KOPT-K1 (cell line): ENCODE measurements around the gene HBS1L.

ENCODE experiments used
- H3K27ac ChIP-seq: fragments of 200-600 bp; sonication (generic); 2 replicates; pipeline ENCODE4 v1.5.1; 2016; ENCODE audit warnings: antibody characterized with exemption, mild to moderate bottlenecking, low read depth, low read length; ENCODE audit not compliant: poor library complexity, severe bottlenecking
- H3K36me3 ChIP-seq: fragments of 200-600 bp; sonication (generic); 2 replicates; pipeline ENCODE4 v1.5.1; 2017; ENCODE audit warnings: antibody characterized with exemption, mild to moderate bottlenecking, low read length, moderate library complexity; ENCODE audit not compliant: insufficient read depth
- H3K9me3 ChIP-seq: fragments of 200-600 bp; sonication (generic); 2 replicates; pipeline ENCODE4 v1.5.1; 2017; ENCODE audit warnings: antibody characterized with exemption, low read length, mild to moderate bottlenecking; ENCODE audit not compliant: insufficient read depth, poor library complexity, severe bottlenecking

HBS1L gene

DNA sequence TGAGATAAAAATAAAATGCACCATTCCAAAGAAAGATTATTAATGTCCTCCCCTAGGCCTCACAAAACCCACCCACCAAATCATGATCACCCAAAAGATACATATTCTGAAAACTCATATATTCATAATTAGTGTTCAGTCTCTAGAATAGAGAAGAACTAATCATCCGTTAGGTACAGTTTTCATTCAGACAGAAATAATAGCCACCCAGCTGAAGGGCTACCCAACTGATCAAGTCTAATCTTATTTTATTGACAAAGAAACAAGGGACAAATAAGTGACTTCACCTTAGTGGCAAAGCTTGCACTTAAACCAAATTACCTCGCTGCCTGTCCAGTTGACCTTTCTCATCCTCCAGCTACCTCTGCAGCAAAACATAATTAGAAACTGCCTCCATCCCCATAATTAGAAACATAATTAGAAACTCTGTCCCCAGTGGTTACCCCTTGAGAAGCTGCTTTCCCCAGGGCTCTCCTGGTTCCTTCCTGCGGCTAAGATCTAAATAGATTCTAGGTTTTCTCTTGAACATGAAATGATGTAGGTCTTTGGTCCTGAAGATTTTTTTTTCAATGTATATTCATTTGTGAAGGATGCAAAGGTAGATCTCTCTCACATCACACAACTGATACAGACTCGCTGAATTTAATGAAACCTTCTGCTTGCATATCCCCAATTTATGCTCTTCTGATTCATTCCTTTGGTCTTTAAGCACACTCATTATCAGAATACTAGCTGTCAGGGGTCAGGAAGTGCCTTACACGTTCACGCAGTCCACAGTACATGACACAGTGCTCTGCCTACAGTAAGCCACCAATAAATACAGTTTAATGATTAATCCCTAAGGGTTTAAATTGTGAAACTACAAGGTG, 46.3 kb downstream of the HBS1L start:
- no peak overlapping the region for H3K27ac ChIP-seq
- H3K9me3 ChIP-seq, result no peaks in the 10 kb centered on the region
- peaks cover 30% of the 10 kb centered on the region for H3K36me3 ChIP-seq

DNA sequence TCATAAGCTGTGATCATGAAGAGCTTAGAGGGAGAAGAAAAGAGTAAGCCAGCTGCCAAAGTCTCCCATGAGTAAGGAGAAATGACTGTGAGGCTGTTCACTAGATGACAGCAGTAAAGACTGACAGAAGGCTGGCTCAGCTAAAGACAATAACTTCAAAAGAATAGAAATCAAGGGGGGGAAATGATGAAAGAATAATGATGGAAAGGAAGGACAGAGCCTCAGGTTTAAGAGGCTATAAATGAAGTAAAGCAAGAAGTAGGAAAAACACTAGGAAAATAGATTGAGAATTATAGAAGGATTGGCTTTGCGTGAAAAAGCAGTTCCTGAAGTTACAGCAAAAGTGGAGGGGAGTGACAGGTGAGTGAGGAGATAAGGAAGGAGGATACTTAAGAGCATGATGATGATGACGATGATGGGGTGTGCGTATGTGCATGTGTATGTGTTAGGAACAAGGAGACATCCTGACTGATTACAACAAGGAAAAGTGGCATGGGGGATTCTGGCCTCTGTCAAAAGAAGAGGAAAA, 48.2 kb downstream of the HBS1L start:
- Histone ChIP-seq H3K9me3 (no peaks in the 10 kb centered on the region), H3K27ac (no peak overlapping the region), H3K36me3 (peaks cover 36% of the 10 kb centered on the region)

DNA sequence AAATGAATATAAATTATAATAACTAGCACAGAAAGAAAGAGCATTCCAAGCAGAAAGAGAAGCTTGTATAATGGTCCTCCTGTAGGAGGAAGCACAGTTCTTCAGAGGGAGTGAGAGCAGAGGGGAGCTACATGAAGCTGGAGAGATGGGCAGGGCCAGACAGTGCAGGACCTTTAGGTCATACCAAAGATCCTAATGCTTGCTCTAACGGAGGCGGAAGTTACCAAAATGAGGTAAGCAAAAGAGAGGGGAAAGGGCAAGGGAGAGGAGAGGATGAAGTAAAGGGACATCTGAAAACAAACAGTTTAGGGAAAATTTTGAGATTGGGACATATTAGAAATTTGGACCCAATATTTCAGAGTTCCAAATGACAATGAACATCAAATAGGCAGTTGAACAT, 50.2 kb downstream of the HBS1L start:
- Histone ChIP-seq H3K9me3 (no peaks in the 10 kb centered on the region), H3K27ac (no peak overlapping the region), H3K36me3 (peaks cover 41% of the 10 kb centered on the region)

DNA sequence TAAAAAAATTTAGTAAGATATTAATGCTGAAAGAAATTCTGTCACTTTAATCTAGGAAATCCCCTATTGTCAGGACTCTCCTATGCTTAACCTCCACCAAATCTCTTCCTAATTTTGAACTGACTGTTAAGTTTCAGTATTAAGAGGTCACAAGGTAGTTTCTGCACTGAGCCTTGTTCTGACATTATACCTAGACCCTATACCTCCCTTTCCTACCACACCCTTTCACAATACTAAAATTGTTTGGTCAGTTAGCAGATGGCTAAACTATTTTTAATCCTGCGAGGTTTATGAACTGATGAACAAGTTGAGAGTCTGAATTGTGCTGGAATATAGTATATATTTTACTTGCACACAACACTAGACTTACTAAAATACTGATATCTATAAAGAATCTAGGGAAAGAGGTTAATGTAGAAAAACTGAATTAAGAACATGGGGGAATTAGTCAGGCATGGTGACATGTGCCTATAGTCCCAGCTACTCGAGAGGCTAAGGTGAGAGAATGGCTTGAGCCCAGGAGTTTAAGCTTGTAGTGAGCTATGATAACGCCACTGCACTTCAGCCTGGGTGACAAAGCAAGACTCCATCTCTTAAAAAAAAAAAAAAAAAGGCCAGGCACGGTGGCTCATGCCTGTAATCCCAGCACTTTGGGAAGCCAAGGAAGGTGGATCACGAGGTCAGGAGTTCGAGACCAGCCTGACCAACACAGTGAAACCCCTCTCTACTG, 51.5 kb downstream of the HBS1L start:
- no peaks in the 10 kb centered on the region for H3K9me3 ChIP-seq
- H3K36me3 ChIP-seq, result peaks cover 47% of the 10 kb centered on the region
- H3K27ac ChIP-seq, result no peak overlapping the region

DNA sequence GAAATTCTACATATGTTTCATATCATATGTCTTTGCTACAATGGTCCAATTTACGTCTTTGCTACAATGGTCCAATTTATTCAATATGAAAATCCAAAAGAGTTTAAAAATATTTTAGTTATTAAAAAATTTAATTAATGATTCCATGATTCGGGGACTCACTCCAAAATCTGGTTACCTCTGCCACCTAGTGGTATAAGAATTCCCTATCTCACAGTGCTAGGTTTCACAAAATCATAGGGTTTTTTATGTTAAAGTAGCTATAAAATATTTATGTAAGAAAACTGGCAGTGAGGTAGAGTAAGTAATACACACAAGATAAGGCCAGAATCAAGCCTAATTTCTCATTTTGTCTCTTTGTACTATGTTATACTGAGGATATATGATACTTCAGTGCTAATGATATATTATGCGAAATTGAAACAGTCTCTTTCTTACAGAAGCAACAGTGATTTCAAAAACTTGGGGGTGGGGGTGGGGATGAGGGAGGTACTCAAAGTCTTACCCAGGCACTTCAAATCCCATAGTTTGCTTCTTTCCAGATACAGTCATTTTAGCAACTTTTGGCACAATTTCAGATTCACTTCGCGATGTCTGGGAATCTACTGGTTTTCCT, 52.3 kb downstream of the HBS1L start:
- Histone ChIP-seq H3K36me3 (peaks cover 55% of the 10 kb centered on the region), H3K27ac (no peak overlapping the region), H3K9me3 (no peaks in the 10 kb centered on the region)

DNA sequence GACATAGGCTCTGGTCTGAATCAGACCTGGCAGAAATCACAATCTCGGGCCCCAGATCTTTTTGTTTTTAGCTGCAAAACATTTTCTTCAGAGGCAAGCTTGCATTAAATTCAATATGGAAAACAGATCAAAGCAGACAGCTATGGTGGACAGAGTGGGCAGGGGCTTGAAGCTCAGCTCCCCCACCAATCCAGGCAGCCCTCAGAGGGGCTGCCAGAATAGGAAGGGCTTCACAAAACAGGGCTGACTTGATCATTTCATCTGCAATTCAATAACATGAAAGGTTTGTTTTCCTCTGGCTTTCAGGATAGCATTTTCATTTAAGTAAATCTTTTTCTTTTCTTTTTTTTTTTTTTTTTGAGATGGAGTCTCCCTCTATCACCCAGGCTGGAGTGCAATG, 55.5 kb downstream of the HBS1L start:
- Histone ChIP-seq H3K36me3 (peaks cover 78% of the 10 kb centered on the region), H3K9me3 (no peaks in the 10 kb centered on the region), H3K27ac (no peak overlapping the region)

DNA sequence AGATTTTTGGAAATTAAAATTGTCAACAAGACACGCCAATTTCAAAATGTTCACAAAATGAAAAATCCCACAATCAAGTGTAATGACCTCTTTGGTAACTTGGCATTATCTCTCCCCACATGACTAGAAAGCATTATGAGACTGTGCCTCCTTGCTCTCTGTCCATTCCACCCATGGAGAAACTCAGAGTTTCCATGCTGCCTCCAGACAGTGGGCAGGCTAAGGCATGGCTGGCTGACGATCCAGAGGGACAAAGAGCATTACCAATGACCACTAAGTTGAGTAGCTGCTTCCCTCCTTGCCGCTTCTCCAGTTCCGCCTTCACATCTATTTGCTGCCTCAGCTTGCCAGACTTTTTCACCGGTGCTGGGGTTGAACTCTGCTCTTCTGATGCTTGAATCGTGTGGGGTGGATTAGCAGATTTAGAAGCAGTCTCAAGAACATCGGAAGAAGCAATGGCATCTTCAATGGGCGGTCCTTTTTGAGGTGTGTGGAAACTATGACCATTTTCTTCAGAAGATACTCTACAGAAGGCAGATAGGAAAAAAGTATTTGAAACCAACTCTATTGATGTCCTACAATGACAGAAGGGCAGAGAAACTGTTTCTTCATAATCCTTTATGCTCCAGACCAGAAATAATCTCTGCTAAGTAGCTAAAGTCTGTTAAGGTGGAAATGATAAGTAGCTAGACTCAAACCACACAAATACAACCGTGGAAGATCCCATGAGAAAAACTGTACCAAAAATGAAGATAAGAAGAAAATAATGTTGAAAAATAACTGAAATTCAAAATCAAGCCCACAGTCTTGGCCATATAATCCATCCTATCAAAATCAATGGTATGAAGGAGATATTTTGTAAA, 57.3 kb downstream of the HBS1L start:
- peaks cover 84% of the 10 kb centered on the region for H3K36me3 ChIP-seq

DNA sequence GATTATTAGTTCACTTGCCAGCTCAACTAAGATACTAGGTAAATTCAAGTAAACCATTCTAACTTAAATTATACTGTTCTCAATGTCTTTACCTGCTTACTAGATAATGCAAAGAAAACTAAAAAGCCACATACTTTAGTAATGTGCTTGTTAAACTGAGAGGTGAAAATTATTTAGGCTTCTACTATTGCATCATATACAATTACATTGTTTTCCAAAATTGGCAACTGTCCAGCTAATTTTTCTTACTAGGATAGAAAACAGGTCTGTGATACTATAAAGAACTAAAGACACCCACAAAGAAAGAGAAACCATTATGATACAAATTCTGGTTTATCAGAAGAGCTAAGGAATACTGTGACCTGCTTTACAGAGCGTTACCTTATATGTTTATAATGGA, 59.1 kb downstream of the HBS1L start:
- Histone ChIP-seq H3K9me3 (no peaks in the 10 kb centered on the region), H3K27ac (no peak overlapping the region), H3K36me3 (peaks cover 88% of the 10 kb centered on the region)

More for the DNA sequence above, 57.3 kb downstream of the HBS1L start:
- Histone ChIP-seq H3K27ac (no peak overlapping the region), H3K9me3 (no peaks in the 10 kb centered on the region)

DNA sequence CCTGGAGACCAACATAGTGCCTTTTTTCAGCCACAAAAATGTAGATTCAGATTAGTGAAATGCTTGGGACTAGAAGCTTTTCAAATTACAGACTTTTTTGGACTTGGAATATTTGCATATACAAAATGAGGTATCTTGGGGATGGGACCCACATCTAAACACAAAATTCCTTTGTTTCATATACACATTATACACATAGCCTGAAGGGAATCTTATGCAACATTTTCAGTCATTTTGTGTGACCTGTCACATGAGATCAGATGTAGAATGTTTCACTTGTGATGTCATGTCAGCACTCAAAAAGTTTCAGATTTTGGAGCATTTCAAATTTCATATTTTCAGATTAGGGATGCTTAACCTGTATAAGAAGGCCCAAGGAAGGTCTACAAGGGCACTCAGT, 60.2 kb downstream of the HBS1L start:
- Histone ChIP-seq H3K36me3 (peaks cover 88% of the 10 kb centered on the region), H3K9me3 (no peaks in the 10 kb centered on the region), H3K27ac (no peak overlapping the region)

DNA sequence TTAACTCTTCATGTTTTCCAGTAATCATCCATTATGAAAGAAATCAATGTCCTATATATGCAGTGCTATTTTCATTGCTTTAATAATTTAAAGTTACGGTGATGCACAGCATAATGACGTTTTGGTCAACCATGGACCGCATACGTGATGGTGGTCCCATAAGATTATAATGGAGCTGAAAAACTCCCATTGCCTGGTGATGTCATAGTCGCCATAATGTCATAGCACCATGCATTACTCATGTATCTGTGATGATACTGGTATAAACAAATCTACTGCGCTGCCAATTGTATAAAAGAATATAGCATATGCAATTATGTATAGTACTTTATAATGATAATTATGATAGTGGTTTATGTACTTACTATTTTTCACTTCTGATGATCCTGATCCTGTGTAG, 62.5 kb downstream of the HBS1L start:
- no peak overlapping the region for H3K27ac ChIP-seq
- peaks cover 88% of the 10 kb centered on the region for H3K36me3 ChIP-seq

DNA sequence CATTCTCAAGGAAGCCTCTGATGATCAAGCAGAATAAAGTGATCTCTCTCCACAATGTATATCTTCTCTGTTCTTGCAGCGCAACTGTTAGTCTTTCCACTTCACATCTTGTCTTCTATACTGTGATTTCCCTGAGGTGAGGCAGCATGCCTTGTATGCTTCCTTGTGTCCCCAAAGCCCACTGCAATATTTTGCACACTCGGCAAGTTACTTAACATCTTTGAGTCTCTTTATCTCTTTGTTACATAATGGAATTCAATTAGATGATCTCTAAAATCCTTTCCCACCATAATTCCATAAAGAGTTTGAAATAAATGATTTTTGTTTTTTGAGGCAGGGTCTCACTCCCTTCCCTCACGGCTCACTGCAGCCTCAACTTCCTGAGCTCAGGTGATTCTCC, 64.4 kb downstream of the HBS1L start:
- Histone ChIP-seq H3K27ac (no peak overlapping the region), H3K9me3 (no peaks in the 10 kb centered on the region), H3K36me3 (peaks cover 80% of the 10 kb centered on the region)

More for the DNA sequence above, 62.5 kb downstream of the HBS1L start:
- H3K9me3 ChIP-seq, result no peaks in the 10 kb centered on the region

DNA sequence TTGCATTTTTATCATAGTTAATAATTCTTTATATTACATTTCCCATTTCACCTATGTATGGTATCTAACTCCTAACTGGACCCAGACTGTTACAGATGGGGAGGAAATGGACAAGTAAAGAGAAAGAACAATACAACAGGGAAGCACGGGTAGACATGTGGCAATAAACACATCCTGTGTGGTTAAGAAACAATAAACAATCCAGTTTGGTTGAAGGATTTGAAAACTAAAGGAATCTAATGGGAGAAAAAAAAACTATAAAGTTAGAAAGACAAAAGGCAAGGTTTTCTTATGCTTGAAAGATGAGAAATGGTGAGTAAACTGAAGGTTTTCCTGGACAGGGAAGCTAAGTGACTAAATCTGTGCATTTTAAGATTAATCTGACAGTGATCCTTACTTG, 69.8 kb downstream of the HBS1L start:
- Histone ChIP-seq H3K36me3 (peaks cover 87% of the 10 kb centered on the region), H3K27ac (no peak overlapping the region), H3K9me3 (no peaks in the 10 kb centered on the region)

DNA sequence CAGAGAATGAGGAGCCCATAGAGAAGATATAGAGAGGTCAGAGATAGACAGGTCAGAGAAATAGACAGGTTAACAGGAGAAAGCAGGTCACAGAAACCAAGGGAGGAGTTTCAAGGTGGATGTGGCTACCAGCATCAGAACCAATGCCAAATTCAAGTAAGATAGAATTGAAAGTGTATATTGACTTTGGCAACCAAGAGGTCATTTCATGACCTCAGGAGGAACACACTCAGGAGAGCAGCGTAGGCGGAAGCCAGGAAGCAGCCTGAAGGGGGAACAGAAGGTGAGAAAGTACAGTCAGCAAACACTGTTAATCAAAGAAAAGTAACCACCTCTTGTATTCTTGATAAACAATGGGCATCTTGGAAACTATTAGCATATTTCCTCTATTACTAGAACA, 70.8 kb downstream of the HBS1L start:
- Histone ChIP-seq H3K27ac (no peak overlapping the region), H3K36me3 (peaks cover 87% of the 10 kb centered on the region), H3K9me3 (no peaks in the 10 kb centered on the region)

DNA sequence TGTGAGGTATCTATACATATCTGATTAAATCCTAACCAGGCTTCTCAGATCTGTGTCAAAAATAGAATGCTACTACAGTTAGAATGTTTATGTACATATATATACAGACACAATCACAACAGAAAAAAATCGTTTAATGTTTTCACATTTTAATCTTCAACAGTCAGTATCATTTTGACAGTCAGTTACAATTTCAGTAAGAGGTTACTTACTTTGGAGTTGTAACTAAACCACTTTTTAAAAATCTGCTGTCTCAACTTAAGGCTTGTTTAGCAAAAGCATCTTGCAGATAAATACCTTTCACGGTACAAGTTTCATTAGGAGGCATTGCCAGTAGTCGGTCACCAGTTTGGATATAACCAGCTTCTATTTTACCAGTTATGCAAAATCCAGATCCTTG, 72.5 kb downstream of the HBS1L start:
- Histone ChIP-seq H3K27ac (no peak overlapping the region), H3K36me3 (peaks cover 89% of the 10 kb centered on the region), H3K9me3 (no peaks in the 10 kb centered on the region)
